GM19395 (cell line): ENCODE data around the gene CHMP2A.
"Not testable (repeated sequence)": the region's sequence is repeated elsewhere in the genome, so short reads cannot be mapped to it uniquely, and the experiment has no call there.

Experiments used
- ATAC-seq: cut with Tn5 transposase; IDR thresholded peaks from one replicate; pipeline ENCODE4 v1.9.1; 2021; ENCODE audit warnings: mild to moderate bottlenecking, moderate library complexity; ENCODE audit not compliant: unreplicated experiment

Gene CHMP2A

GRCh38 chr19:58554494-58555368 lies at the start of gene CHMP2A:
CHMP2A (minus strand) TSS chr19:58555105; CDS start chr19:58554212, 893 bp downstream.
- peak; percentile 34 for ATAC-seq

GRCh38 chr19:58586133-58586765 lies 31.3 kb upstream of the CHMP2A start:
- ATAC-seq, result no peak

GRCh38 chr19:58585442-58586132 lies 30.7 kb upstream of the CHMP2A start:
- ATAC-seq, result no peak

- ATAC-seq, result no peak
Measured at GRCh38 chr19:58584498-58585441, 29.9 kb upstream of the CHMP2A start.

- no peak for ATAC-seq
Measured at GRCh38 chr19:58582985-58583384, 28.1 kb upstream of the CHMP2A start.

GRCh38 chr19:58581227-58582141 lies 26.6 kb upstream of the CHMP2A start:
- peak; percentile 64 for ATAC-seq

GRCh38 chr19:58579473-58580142 lies 24.7 kb upstream of the CHMP2A start:
- no peak for ATAC-seq

GRCh38 chr19:58578012-58578925 lies 23.4 kb upstream of the CHMP2A start:
- no peak for ATAC-seq

GRCh38 chr19:58577581-58577980 lies 22.7 kb upstream of the CHMP2A start:
- ATAC-seq, result not testable (repeated sequence)

- ATAC-seq, result peak; percentile 47
Measured at GRCh38 chr19:58575183-58576041, 20.5 kb upstream of the CHMP2A start.

- ATAC-seq, result no peak
Measured at GRCh38 chr19:58573658-58574164, 18.8 kb upstream of the CHMP2A start.

GRCh38 chr19:58572818-58573657 lies 18.1 kb upstream of the CHMP2A start, which contains the start of gene MZF1:
MZF1 (minus strand) TSS chr19:58573335; CDS start chr19:58571389, 1,946 bp downstream.
- ATAC-seq, result peak; percentile 61

GRCh38 chr19:58572026-58572817 lies 17.3 kb upstream of the CHMP2A start:
- ATAC-seq, result no peak

GRCh38 chr19:58571575-58571947 lies 16.7 kb upstream of the CHMP2A start:
- no peak for ATAC-seq
